PC-9 (cell line): ENCODE data around the gene CADM4. TPM values are rescaled to one million over a fixed set of nuclear protein-coding genes. Genes with fewer than 3 reads are reported as not detected.
"Not testable (repeated sequence)": the region's sequence is repeated elsewhere in the genome, so short reads cannot be mapped to it uniquely, and the experiment has no call there.

ENCODE experiments used
- BruUV-seq: library from RNA; stranded (reverse); fragments of 400-500 nt; replicated peaks from 2 replicates; lab custom pipeline; 2021; lab: Mats Ljungman, UMichigan
- CTCF ChIA-PET: fragments of 300-600 bp; sonication (Branson Sonifier 250); formaldehyde crosslinking; loops from one replicate; lab custom pipeline; 2022; ENCODE audit warnings: antibody characterized with exemption; lab: Charles Lee
- POLR2A ChIA-PET: fragments of 300-600 bp; sonication (Branson Sonifier 250); formaldehyde crosslinking; loops from one replicate; lab custom pipeline; 2022; ENCODE audit warnings: antibody characterized with exemption; ENCODE audit not compliant: unreplicated experiment; lab: Charles Lee
- DNase-seq, 2 experiments: peaks; one replicate each; pipeline versions ENCODE4 v3.0.0 to v3.0.0-alpha.2; 2015 to 2022; ENCODE audit warnings: mixed read lengths in 1 of 2
- H2AFZ ChIP-seq: fragments of 200-600 bp; sonication (generic); 2 replicates; pipeline ENCODE4 v1.8.1; 2017; ENCODE audit warnings: antibody characterized with exemption
- H3F3A ChIP-seq: fragments of 200-600 bp; sonication (generic); 2 replicates; pipeline ENCODE4 v1.8.1; 2017; ENCODE audit warnings: antibody characterized with exemption, mild to moderate bottlenecking, low read depth; ENCODE audit not compliant: insufficient read depth
- H3K27ac ChIP-seq: fragments of 200-600 bp; sonication (generic); 2 replicates; pipeline ENCODE4 v1.6.1; 2016; ENCODE audit warnings: mixed run types
- H3K27me3 ChIP-seq: fragments of 200-600 bp; sonication (generic); 2 replicates; pipeline ENCODE4 v1.6.1; 2016; ENCODE audit warnings: low read depth, mixed run types; ENCODE audit not compliant: insufficient read depth
- H3K36me3 ChIP-seq: fragments of 200-600 bp; sonication (generic); 2 replicates; pipeline ENCODE4 v1.6.1; 2016; ENCODE audit warnings: low read depth, mixed run types
- H3K4me1 ChIP-seq: fragments of 200-600 bp; sonication (generic); replicated peaks from 2 replicates; pipeline ENCODE4 v1.6.1; 2016; ENCODE audit warnings: mixed run types; ENCODE audit not compliant: insufficient read depth
- H3K4me2 ChIP-seq: fragments of 200-600 bp; sonication (generic); 2 replicates; pipeline ENCODE4 v1.6.1; 2017; ENCODE audit warnings: mixed run types
- H3K4me3 ChIP-seq: fragments of 200-600 bp; sonication (generic); 2 replicates; pipeline ENCODE4 v1.6.1; 2016; ENCODE audit warnings: mixed run types
- H3K79me2 ChIP-seq: fragments of 200-600 bp; sonication (generic); 2 replicates; pipeline ENCODE4 v1.6.1; 2017; ENCODE audit warnings: low read depth, mixed run types
- H3K9me2 ChIP-seq: fragments of 200-600 bp; sonication (generic); 2 replicates; pipeline ENCODE4 v1.8.1; 2017; ENCODE audit warnings: mild to moderate bottlenecking; ENCODE audit not compliant: insufficient read depth
- H3K9me3 ChIP-seq: fragments of 200-600 bp; sonication (generic); 2 replicates; pipeline ENCODE4 v1.8.1; 2016; ENCODE audit warnings: low read depth; ENCODE audit not compliant: insufficient read depth
- H4K20me1 ChIP-seq: fragments of 200-600 bp; sonication (generic); 2 replicates; pipeline ENCODE4 v1.8.1; 2017; ENCODE audit not compliant: insufficient read depth
- CTCF ChIP-seq: fragments of 200-600 bp; sonication (generic); conservative IDR thresholded peaks from 2 replicates; pipeline ENCODE4 v1.6.1; 2017; ENCODE audit warnings: mixed run types, antibody characterized with exemption, mild to moderate bottlenecking, moderate library complexity
- EZH2 ChIP-seq: fragments of 200-600 bp; sonication (generic); IDR thresholded peaks from 2 replicates; pipeline ENCODE4 v1.8.0; 2017; ENCODE audit warnings: antibody characterized with exemption, low read depth
- intact Hi-C: fragments of 100-400 bp; cut with micrococcal nuclease; formaldehyde crosslinking; loops from one replicate; pipeline ENCODE4 v1.10.0; 2022; ENCODE audit not compliant: unreplicated experiment
- total RNA-seq: library from RNA; stranded (reverse); gene quantifications from 2 replicates; pipeline ENCODE4 v1.2.3, GENCODE V29; 2021

CADM4 gene
- total RNA-seq, 1 experiment from 2014 or later = 71.1 TPM

DNA sequence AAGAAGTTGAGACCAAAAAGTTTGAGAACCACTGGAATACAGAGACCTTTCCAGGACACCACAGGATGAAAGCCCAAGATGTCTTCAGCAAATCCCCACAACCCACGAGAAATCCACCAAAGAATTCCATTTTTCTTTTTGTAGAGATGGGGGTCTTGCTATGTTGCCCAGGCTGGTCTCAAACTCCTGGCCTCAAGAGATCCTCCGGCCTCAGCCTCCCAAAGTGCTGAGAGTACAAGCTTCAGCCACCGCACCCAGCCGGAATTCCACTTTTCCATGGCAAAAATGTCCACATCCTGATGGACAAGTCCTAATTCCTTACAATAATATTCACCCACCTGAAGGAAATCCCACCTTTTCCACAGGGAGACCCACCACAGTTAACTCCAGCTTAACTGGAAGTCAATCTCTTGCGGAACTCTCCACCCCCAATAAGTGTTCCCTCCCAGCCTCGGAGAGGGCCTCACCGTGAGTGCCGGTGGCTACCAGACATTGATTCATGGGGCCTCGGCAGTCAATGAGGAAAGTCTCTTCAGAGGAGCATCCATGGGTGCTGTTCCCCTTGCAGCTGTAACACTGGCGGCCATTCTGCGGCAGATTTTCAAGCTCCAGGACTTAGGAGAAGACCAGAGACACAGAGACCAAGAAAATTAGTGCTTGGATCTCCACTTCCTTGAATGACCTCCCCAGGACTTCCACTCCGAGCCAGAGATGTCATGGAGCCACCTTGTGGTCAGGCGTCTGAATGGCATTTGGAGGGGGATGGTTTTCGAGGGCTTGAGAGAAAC is 12.3 kb upstream of the CADM4 start:
- BruUV-seq = no TSS peak
- Histone ChIP-seq H3K27me3 (no peaks in the 10 kb centered on the region), H4K20me1 (peaks cover 6% of the 10 kb centered on the region; the same call in 1 of the 2 replicates), H3K4me2 (no peak overlapping the region), H3K79me2 (no peaks in the 10 kb centered on the region), H3K27ac (no peak overlapping the region), H3K9me3 (no peaks in the 10 kb centered on the region), H3K4me1 (no peaks in the 10 kb centered on the region), H3K4me3 (no peak overlapping the region), H2AFZ (no peak overlapping the region), H3K36me3 (peaks cover 22% of the 10 kb centered on the region), H3K9me2 (no peaks in the 10 kb centered on the region), H3F3A (peaks cover 50% of the 10 kb centered on the region)
- intact Hi-C loops = loop anchor here (1.0 to 10.0 kb wide), 2 partner anchors 56 to 217 kb away; partner anchors contain the start of genes IRGQ and ZNF576
- POLR2A ChIA-PET = no interaction called here
- TF ChIP-seq EZH2 (no peak), CTCF (peak; percentile 81)
- DNase-seq = peak; percentile 49 to 61
- CTCF ChIA-PET = interaction anchor here (0.6 to 1.7 kb wide), 5 partner anchors 16 to 116 kb away, joined by 3 to 6 read pairs (median 4); no protein-coding TSS in a partner anchor

- H3K4me1 ChIP-seq, H3K27me3 ChIP-seq, H3K27ac ChIP-seq, H2AFZ ChIP-seq, H3K79me2 ChIP-seq, H3K9me2 ChIP-seq, POLR2A ChIA-PET, H3K9me3 ChIP-seq, H3K4me2 ChIP-seq, BruUV-seq, DNase-seq, H4K20me1 ChIP-seq, H3K4me3 ChIP-seq: not testable (repeated sequence)
- Histone ChIP-seq H3F3A (peaks cover 47% of the 10 kb centered on the region), H3K36me3 (peaks cover 16% of the 10 kb centered on the region)
- intact Hi-C loops = loop anchor here (10.0 kb wide), 1 partner anchor 215 kb away; no protein-coding TSS in a partner anchor
- CTCF ChIA-PET = interaction anchor here (0.7 to 0.9 kb wide), 3 partner anchors 47 to 159 kb away, joined by 3 to 7 read pairs (median 3); no protein-coding TSS in a partner anchor
Observed at GRCh38 chr19:43650276-43650675, 10.6 kb upstream of the CADM4 start.

DNA sequence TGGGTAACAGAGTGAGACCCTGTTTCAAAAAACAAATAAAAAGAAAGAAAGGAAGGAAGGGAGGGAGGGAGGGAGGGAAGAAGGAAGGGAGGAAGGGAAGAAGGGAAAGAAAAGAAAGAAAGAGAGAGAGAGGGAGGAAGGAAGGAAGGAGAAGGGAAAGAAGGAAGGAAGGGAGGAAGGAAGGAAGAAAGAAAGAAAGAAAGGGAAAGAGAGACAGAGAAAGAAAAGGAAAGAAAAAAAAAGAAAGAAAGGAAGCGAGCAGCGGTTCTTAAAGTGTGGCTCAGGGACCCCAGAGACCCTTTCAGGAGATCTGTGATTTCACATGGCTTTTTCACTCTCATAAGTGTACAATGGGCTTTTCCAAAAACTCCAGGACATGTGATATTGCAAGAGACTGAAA is 9.9 kb upstream of the CADM4 start:
- DNase-seq = no peak
- H3K9me3 ChIP-seq = no peaks in the 10 kb centered on the region
- no peaks in the 10 kb centered on the region for H3K79me2 ChIP-seq
- peaks cover 15% of the 10 kb centered on the region; the same call in 1 of the 2 replicates for H3K36me3 ChIP-seq
- ChIA-PET POLR2A (no interaction called here), CTCF (interaction anchor here (0.7 to 0.9 kb wide), 2 partner anchors 46 to 160 kb away, joined by 3 to 7 read pairs; no protein-coding TSS in a partner anchor)
- no peak overlapping the region for H3K27ac ChIP-seq
- TF ChIP-seq EZH2 (no peak), CTCF (no peak)
- no peak overlapping the region for H3K4me2 ChIP-seq
- no peaks in the 10 kb centered on the region for H3K9me2 ChIP-seq
- H2AFZ ChIP-seq = no peak overlapping the region
- peaks cover 40% of the 10 kb centered on the region for H3F3A ChIP-seq
- H3K27me3 ChIP-seq = no peaks in the 10 kb centered on the region
- H4K20me1 ChIP-seq = peaks cover 4% of the 10 kb centered on the region; the same call in 1 of the 2 replicates
- H3K4me1 ChIP-seq = no peaks in the 10 kb centered on the region
- H3K4me3 ChIP-seq = no peak overlapping the region
- no TSS peak for BruUV-seq
- intact Hi-C loops = no loop called here
